HepG2 (cell line): ENCODE results near the gene MEIG1. TPM values are rescaled to one million over a fixed set of nuclear protein-coding genes. Genes with fewer than 3 reads are reported as not detected.

Experiments
- ATM ChIP-seq: fragments of 450-650 bp; IDR thresholded peaks from 2 replicates; pipeline ENCODE4 v1.7.1; 2017; ENCODE audit warnings: mild to moderate bottlenecking, borderline replicate concordance
- HNF4G ChIP-seq, 2 experiments: sonication (generic) in 1 of 2; formaldehyde crosslinking in 1 of 2; IDR thresholded peaks; 2 replicates each; pipeline versions ENCODE4 v1.4.0 to v1.6.1; 2011 to 2020; ENCODE audit warnings: borderline replicate concordance in 2 of 2, low read depth in 2 of 2, mild to moderate bottlenecking in 2 of 2, low read length in 1 of 2, missing genetic modification reagents in 1 of 2, moderate library complexity in 1 of 2
- HOXA5 ChIP-seq: sonication (generic); formaldehyde crosslinking; IDR thresholded peaks from 2 replicates; pipeline ENCODE4 v1.4.0; 2020; ENCODE audit warnings: missing genetic modification reagents
- ISX ChIP-seq: sonication (generic); formaldehyde crosslinking; conservative IDR thresholded peaks from 2 replicates; pipeline ENCODE4 v1.5.0; 2020; ENCODE audit warnings: missing genetic modification reagents
- MEIS1 ChIP-seq: sonication (generic); formaldehyde crosslinking; IDR thresholded peaks from 2 replicates; pipeline ENCODE4 v1.9.0; 2021; ENCODE audit warnings: mild to moderate bottlenecking, missing genetic modification reagents, moderate library complexity, borderline replicate concordance
- SMC3 ChIP-seq: IDR thresholded peaks from 2 replicates; pipeline ENCODE4 v1.6.1; 2011; ENCODE audit warnings: low read length, improper control_type of control experiment
- SRSF4 ChIP-seq: fragments of 200-400 bp; formaldehyde crosslinking; IDR thresholded peaks from one replicate; pipeline ENCODE4 v1.6.1; 2018; ENCODE audit warnings: mild to moderate bottlenecking, low read depth, low read length, moderate library complexity; ENCODE audit not compliant: poor library complexity, severe bottlenecking
- ZBTB1 ChIP-seq: sonication (generic); formaldehyde crosslinking; IDR thresholded peaks from 2 replicates; pipeline ENCODE4 v1.4.0; 2020; ENCODE audit warnings: missing genetic modification reagents, borderline replicate concordance
- ZNF274 ChIP-seq: sonication (generic); formaldehyde crosslinking; IDR thresholded peaks from 2 replicates; pipeline ENCODE4 v1.5.1; 2020; ENCODE audit warnings: mild to moderate bottlenecking, missing genetic modification reagents
- ZNF333 ChIP-seq: sonication (generic); formaldehyde crosslinking; IDR thresholded peaks from 2 replicates; pipeline ENCODE4 v1.4.0; 2020; ENCODE audit warnings: mild to moderate bottlenecking, missing genetic modification reagents, borderline replicate concordance
- polyA plus RNA-seq, 8 experiments: library from polyadenylated mRNA; depleted of rRNA in 3 of 8; stranded (reverse) in 7 of 8; unstranded in 1 of 8; fragments of >200 nt; fragmentation: Illumina TruSeq in 4 of 8; extraction: Trizol in 4 of 8; gene quantifications; 2 replicates each; pipeline versions ENCODE4 v1.2.1 to v1.2.3, GENCODE V29; 2011 to 2016; ENCODE audit warnings: low read depth in 4 of 8, missing spikeins in 1 of 8, mixed read lengths in 1 of 8; ENCODE audit not compliant: insufficient read depth in 1 of 8
- total RNA-seq, 5 experiments: library from RNA; depleted of rRNA; stranded (reverse); fragments of >200 nt; fragmentation: Illumina TruSeq; extraction: Trizol; gene quantifications; 2 replicates each; pipeline ENCODE4 v1.2.3, GENCODE V29; 2016; ENCODE audit warnings: low read depth in 1 of 5
- TF ChIP-seq, protein P1 (sequence below): sonication (generic); formaldehyde crosslinking; IDR thresholded peaks from 2 replicates; pipeline ENCODE4 v1.4.0; 2020; ENCODE audit warnings: low read depth, missing genetic modification reagents
- TF ChIP-seq, protein P2 (sequence below): sonication (generic); formaldehyde crosslinking; IDR thresholded peaks from 2 replicates; pipeline ENCODE4 v1.4.0; 2020; ENCODE audit warnings: mild to moderate bottlenecking, missing genetic modification reagents
- TF ChIP-seq, protein P3 (sequence below): sonication (generic); formaldehyde crosslinking; IDR thresholded peaks from 2 replicates; pipeline ENCODE4 v1.5.0; 2020; ENCODE audit warnings: mild to moderate bottlenecking, missing genetic modification reagents
- TF ChIP-seq, protein P4 (sequence below), 2 experiments: sonication (generic) in 1 of 2; formaldehyde crosslinking in 1 of 2; IDR thresholded peaks; 2 replicates each; pipeline versions ENCODE4 v1.5.1 to v1.6.1; 2011 to 2020; ENCODE audit warnings: borderline replicate concordance in 1 of 2, low read depth in 1 of 2, low read length in 1 of 2, mild to moderate bottlenecking in 1 of 2, missing genetic modification reagents in 1 of 2, moderate library complexity in 1 of 2
- TF ChIP-seq, protein P5 (sequence below): sonication (generic); formaldehyde crosslinking; IDR thresholded peaks from 2 replicates; pipeline ENCODE4 v1.5.0; 2020; ENCODE audit warnings: missing genetic modification reagents, mild to moderate bottlenecking, borderline replicate concordance

MEIG1 gene
- total and polyA plus RNA-seq, 2 of the 13 experiments (the other 11 are each of a cell fraction or from before 2014, with no cell fraction given): not detected

DNA sequence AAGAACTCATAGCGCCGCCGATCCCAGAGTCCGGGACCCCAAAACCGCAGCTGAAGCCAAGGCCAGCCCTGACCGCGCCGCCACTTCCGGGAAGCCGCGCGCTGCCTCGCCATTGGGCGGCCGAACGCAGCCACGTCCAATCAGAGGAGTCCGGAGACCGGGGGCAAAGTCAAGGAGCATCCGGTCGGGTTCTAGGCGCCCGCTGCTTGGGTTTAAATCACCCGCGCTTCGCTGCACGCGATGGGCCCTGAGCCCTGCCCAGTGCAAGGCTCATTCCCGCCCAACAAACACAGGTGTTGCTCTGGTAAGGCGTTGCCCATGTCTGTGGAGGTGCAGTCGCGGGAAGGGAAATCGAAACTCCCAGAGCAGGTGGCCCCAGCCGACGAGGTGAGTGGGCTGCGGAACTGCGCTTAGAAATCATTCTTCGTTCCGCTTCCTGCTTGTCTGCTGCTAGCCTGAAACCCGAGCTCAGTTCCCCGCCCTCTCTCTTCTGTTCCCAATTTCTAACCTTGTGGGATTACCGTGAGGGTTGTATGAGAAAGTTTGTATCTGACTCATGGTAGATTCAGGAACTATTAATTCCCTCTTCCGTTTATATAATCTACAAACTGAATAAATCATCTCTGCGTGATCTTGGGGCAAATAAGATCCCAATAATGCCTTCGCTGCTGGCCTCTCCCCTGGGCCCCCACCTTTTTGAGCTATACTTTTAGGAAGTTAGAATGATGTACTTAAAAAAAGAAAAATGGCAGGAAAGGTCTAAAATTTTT, 5.0 kb upstream of the MEIG1 start, which contains the start of gene DCLRE1C (continued):
- TF ChIP-seq, protein P1, sequence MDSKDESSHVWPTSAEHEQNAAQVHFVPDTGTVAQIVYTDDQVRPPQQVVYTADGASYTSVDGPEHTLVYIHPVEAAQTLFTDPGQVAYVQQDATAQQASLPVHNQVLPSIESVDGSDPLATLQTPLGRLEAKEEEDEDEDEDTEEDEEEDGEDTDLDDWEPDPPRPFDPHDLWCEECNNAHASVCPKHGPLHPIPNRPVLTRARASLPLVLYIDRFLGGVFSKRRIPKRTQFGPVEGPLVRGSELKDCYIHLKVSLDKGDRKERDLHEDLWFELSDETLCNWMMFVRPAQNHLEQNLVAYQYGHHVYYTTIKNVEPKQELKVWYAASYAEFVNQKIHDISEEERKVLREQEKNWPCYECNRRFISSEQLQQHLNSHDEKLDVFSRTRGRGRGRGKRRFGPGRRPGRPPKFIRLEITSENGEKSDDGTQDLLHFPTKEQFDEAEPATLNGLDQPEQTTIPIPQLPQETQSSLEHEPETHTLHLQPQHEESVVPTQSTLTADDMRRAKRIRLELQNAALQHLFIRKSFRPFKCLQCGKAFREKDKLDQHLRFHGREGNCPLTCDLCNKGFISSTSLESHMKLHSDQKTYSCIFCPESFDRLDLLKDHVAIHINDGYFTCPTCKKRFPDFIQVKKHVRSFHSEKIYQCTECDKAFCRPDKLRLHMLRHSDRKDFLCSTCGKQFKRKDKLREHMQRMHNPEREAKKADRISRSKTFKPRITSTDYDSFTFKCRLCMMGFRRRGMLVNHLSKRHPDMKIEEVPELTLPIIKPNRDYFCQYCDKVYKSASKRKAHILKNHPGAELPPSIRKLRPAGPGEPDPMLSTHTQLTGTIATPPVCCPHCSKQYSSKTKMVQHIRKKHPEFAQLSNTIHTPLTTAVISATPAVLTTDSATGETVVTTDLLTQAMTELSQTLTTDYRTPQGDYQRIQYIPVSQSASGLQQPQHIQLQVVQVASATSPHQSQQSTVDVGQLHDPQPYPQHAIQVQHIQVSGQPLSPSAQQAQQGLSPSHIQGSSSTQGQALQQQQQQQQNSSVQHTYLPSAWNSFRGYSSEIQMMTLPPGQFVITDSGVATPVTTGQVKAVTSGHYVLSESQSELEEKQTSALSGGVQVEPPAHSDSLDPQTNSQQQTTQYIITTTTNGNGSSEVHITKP: no peak
- TF ChIP-seq ATM (no peak), SMC3 (no peak), HOXA5 (CRISPR knock-in tag) (peak; percentile 84), ZNF274 (peak; percentile 95), ISX (CRISPR knock-in tag) (no peak), ZBTB1 (CRISPR knock-in tag) (no peak), HNF4G (IDR thresholded peaks at IDR 0.05; ENCODE audit: borderline replicate concordance, low read depth, low read length) (peak; percentile 72; the same call in 1 of the 2 replicates), HNF4G (CRISPR knock-in tag; IDR thresholded peaks at IDR 0.05; ENCODE audit: borderline replicate concordance, low read depth) (peak; percentile 75; the same call in 1 of the 2 replicates), ZNF333 (CRISPR knock-in tag) (no peak; the same call in 1 of the 2 replicates), SRSF4 (no peak), MEIS1 (peak; percentile 95; the same call in 1 of the 2 replicates)
- TF ChIP-seq, protein P2, sequence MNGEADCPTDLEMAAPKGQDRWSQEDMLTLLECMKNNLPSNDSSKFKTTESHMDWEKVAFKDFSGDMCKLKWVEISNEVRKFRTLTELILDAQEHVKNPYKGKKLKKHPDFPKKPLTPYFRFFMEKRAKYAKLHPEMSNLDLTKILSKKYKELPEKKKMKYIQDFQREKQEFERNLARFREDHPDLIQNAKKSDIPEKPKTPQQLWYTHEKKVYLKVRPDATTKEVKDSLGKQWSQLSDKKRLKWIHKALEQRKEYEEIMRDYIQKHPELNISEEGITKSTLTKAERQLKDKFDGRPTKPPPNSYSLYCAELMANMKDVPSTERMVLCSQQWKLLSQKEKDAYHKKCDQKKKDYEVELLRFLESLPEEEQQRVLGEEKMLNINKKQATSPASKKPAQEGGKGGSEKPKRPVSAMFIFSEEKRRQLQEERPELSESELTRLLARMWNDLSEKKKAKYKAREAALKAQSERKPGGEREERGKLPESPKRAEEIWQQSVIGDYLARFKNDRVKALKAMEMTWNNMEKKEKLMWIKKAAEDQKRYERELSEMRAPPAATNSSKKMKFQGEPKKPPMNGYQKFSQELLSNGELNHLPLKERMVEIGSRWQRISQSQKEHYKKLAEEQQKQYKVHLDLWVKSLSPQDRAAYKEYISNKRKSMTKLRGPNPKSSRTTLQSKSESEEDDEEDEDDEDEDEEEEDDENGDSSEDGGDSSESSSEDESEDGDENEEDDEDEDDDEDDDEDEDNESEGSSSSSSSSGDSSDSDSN (CRISPR knock-in tag): peak; percentile 72
- TF ChIP-seq, protein P3, sequence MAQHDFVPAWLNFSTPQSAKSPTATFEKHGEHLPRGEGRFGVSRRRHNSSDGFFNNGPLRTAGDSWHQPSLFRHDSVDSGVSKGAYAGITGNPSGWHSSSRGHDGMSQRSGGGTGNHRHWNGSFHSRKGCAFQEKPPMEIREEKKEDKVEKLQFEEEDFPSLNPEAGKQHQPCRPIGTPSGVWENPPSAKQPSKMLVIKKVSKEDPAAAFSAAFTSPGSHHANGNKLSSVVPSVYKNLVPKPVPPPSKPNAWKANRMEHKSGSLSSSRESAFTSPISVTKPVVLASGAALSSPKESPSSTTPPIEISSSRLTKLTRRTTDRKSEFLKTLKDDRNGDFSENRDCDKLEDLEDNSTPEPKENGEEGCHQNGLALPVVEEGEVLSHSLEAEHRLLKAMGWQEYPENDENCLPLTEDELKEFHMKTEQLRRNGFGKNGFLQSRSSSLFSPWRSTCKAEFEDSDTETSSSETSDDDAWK (CRISPR knock-in tag): no peak
- TF ChIP-seq, protein P4, sequence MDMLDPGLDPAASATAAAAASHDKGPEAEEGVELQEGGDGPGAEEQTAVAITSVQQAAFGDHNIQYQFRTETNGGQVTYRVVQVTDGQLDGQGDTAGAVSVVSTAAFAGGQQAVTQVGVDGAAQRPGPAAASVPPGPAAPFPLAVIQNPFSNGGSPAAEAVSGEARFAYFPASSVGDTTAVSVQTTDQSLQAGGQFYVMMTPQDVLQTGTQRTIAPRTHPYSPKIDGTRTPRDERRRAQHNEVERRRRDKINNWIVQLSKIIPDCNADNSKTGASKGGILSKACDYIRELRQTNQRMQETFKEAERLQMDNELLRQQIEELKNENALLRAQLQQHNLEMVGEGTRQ (IDR thresholded peaks at IDR 0.05; ENCODE audit: low read depth, low read length): no peak
- TF ChIP-seq, protein P4 (CRISPR knock-in tag; IDR thresholded peaks at IDR 0.05; ENCODE audit: borderline replicate concordance): no peak; the same call in 1 of the 2 replicates
- TF ChIP-seq, protein P5, sequence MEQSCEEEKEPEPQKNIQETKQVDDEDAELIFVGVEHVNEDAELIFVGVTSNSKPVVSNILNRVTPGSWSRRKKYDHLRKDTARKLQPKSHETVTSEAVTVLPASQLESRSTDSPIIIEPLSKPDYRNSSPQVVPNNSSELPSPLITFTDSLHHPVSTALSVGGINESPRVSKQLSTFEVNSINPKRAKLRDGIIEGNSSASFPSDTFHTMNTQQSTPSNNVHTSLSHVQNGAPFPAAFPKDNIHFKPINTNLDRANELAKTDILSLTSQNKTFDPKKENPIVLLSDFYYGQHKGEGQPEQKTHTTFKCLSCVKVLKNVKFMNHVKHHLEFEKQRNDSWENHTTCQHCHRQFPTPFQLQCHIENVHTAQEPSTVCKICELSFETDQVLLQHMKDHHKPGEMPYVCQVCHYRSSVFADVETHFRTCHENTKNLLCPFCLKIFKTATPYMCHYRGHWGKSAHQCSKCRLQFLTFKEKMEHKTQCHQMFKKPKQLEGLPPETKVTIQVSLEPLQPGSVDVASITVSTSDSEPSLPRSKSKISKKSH (CRISPR knock-in tag): peak; percentile 96; the same call in 1 of the 2 replicates
